Measurements from ENCODE around the gene MRPS34.
"Not testable (repeated sequence)": the region's sequence is repeated elsewhere in the genome, so short reads cannot be mapped to it uniquely, and the experiment has no call there.

MRPS34 gene

DNA sequence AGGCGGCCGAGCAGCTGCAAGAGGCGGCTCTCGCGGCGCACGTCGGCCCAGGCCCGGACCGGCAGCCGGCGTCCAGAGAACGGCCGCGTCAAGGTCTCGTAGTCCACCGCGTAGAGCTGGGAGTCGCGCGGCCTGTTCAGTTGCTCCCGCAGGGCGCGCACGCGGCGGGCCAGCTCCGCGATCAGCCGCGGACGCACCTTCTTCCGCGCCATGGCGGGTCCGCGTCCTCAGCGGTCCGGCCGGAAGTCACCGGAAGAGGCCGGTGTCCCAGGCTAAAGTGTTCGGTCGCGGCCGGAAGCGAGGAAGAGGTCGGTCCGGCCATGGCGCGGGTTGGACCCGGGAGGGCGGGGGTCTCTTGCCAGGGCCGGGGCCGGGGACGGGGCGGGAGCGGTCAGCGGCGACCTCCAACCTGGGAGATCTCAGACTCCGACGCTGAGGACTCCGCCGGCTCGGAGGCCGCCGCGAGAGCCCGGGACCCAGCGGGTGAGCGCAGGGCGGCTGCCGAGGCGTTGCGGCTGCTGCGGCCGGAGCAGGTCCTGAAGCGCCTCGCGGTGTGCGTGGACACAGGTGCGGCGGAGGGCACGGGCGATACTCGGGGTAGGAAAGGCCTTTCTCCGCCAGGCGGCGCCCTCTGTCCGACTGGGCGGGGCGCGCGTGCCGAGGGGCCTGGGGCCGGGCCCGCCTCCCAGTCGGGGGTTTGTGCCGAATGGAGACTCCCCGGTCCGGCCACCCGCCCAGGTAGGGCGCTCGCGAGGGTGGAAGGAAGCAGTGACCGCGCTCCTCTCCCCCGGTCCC lies at the start of gene MRPS34:
Gene MRPS34 (minus strand): TSS at position 227 of the 795 bp plus-strand sequence. CDS start 15 bp downstream, at position 212.
- DNase-seq (ENCODE audit: low read depth), result peak; percentile 90

DNA sequence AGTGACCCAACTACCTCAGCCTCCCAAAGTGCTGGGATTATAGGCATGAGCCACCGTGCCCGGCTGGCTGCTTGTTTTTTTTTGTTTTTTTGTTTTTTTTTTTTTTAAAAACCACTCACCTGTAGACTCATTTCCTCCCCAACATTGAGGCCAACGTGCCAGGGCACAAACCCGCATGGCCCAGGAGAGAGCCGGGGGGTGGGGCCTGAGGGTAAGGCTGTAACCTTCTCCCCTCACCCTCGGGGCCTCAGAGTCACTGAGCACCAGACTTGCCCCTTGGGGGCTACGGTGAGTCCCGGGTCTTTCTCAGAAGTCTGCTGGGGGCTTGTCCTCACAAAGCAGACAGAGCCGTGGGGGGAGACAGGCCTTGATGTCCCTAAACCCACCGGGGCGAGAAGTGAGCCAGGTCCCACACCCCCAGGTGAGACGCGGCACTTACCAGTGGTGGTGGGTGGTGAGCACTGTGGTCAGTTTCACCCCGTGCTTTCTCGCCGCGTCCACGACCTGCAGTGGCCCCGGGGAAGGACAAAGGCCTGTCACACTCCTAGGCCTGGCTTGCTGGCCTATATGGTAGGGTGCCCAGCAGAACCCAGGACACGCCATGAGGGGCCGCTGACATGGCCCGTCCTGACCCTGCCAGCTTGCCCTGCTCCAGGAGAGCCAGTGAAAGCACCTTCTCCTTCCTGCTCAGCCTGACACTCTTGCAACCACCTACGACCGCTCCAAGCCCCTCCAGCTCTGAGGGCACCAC lies 49.1 kb upstream of the MRPS34 start:
- DNase-seq (ENCODE audit: low read depth), result no peak

GRCh38 chr16:1820946-1821290 lies 48.0 kb upstream of the MRPS34 start:
- DNase-seq (ENCODE audit: low read depth), result no peak

- no peak for DNase-seq (ENCODE audit: low read depth)
These were observed 47.4 kb upstream of the MRPS34 start for GRCh38 chr16:1820096-1820945.

GRCh38 chr16:1819611-1820010 lies 46.7 kb upstream of the MRPS34 start:
- DNase-seq (ENCODE audit: low read depth), result no peak

GRCh38 chr16:1818873-1819525 lies 46.1 kb upstream of the MRPS34 start:
- DNase-seq (ENCODE audit: low read depth), result no peak

GRCh38 chr16:1818204-1818872 lies 45.4 kb upstream of the MRPS34 start:
- DNase-seq (ENCODE audit: low read depth), result no peak

- no peak for DNase-seq (ENCODE audit: low read depth)
These were observed 44.8 kb upstream of the MRPS34 start for GRCh38 chr16:1817716-1818115.

DNA sequence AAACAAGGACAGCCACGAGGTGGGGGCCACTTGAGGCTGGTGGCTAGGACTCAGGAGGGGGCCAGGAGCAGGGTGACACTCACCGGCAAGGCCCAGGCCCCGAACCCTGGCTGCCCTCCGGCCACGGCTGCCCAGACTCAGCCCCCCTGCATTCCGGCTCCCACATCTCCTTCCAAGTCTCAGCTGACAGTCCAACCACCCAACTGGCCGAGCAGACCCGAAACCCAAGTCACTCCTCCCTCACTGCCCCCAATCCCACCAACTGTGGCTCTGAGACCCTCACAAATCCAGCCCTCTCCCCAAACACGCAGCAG lies 44.3 kb upstream of the MRPS34 start:
- no peak for DNase-seq (ENCODE audit: low read depth)

GRCh38 chr16:1816396-1817275 lies 43.7 kb upstream of the MRPS34 start:
- DNase-seq (ENCODE audit: low read depth), result no peak

DNA sequence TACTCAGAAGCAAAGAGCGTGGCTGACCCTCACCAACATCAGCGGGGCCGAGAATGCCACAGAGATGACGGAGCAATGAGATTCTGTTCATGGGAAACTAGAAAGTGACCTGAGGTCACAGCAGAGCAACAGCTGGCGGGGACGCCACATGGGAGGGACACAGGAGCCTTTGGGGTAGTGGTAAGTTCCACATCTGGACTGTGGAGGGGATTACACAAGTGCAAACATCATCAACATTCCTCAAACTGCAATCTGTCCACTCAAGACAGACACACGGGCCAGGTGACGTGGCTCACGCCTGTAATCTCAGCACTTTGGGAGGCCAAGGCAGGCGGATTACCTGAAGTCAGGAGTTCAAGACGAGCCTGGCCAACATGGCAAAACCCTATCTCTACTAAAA lies 42.5 kb upstream of the MRPS34 start:
- no peak for DNase-seq (ENCODE audit: low read depth)

- DNase-seq (ENCODE audit: low read depth), result peak; percentile 23
These were observed 39.8 kb upstream of the MRPS34 start for GRCh38 chr16:1812732-1813163.

DNA sequence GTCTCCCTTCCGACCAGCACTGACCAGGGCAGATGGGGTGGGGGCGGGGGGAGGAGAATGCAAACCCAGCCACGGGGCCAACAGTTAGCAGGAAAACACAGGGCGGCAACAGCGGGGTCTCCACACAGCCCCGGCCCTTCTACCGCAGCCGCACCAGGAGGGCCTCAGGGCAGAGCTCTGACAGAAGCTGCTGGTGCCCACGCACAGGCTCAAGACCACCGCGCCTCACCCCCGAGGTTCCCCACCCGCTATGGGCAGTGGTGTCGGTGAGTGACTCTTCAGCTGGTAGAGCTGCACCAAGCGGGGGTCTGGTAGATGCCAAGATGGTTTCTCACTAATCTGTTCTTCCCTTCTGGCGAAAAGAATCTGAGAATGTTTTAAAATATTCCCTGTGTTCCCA lies 37.6 kb upstream of the MRPS34 start:
- no peak for DNase-seq (ENCODE audit: low read depth)

- DNase-seq (ENCODE audit: low read depth), result no peak
These were observed 37.2 kb upstream of the MRPS34 start for GRCh38 chr16:1810106-1810505.

GRCh38 chr16:1809281-1809801 lies 36.4 kb upstream of the MRPS34 start:
- no peak for DNase-seq (ENCODE audit: low read depth)

GRCh38 chr16:1808691-1809090 lies 35.8 kb upstream of the MRPS34 start:
- DNase-seq (ENCODE audit: low read depth), result no peak

DNA sequence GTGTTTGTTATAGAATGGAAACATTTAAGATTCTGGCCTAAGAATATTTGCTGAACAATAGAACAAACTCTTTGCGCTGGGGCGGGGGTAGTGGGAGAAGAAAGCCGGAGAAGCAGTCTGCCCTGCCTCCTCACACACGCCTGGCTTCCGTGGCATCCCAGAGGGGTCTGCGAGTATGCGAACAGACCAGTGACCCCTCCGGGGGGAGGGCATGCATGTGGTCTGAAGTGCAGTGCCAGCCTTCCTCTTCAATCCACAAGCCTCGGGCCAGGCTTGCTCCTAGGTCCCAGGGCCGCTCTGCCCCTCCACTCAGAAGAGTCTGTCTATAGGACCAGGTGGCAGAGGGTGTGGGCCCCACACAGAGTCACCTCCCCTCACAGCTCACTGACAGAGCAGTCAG lies 34.7 kb upstream of the MRPS34 start:
- no peak for DNase-seq (ENCODE audit: low read depth)

GRCh38 chr16:1800701-1801100 lies 27.8 kb upstream of the MRPS34 start:
- DNase-seq (ENCODE audit: low read depth), result peak; percentile 26

DNA sequence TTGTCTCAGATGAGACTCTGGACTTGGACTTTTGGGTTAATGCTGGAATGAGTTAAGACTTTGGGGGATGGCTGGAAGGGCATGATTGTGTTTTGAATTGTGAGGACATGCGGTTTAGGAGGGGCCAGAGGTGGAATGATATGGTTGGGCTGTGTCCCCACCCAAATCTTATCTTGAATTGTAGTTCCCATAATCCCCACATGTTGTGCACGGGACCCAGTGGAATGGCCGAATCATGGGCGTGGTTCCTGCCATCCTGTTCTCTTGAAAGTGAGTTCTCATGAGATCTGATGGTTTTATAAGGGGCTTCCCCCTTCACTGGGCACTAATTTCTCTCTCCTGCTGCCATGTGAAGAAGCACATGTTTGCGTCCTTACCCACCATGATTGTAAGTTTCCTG lies 26.3 kb upstream of the MRPS34 start:
- not testable (repeated sequence) for DNase-seq (ENCODE audit: low read depth)

- DNase-seq (ENCODE audit: low read depth), result no peak
These were observed 22.2 kb upstream of the MRPS34 start for GRCh38 chr16:1794908-1795666.

All from ELR (cell line).